IMR-90 (cell line): ENCODE results near the gene GPC6. TPM values are rescaled to one million over a fixed set of nuclear protein-coding genes. Genes with fewer than 3 reads are reported as not detected.
A peak's percentile ranks its signal among the peaks of the same experiment; 100 is the strongest.

Experiments used
- ATAC-seq: fragments of 200-7000 bp; cut with Tn5 transposase; 2 replicates; pipeline ENCODE4 v1.9.1; 2020; ENCODE audit warnings: low read depth, mild to moderate bottlenecking, moderate library complexity
- BruUV-seq: library from RNA; stranded (reverse); fragments of 400-500 nt; replicated peaks from 2 replicates; lab custom pipeline; 2021; lab: Mats Ljungman, UMichigan
- CTCF ChIA-PET: fragments of 300-600 bp; formaldehyde crosslinking; extraction: SDS; loops from one replicate; lab custom pipeline; 2021; ENCODE audit warnings: antibody characterized with exemption; lab: Yijun Ruan, JAX
- POLR2A ChIA-PET: fragments of 300-600 bp; sonication (Branson Sonifier 250); formaldehyde crosslinking; loops from one replicate; lab custom pipeline; 2022; ENCODE audit warnings: antibody characterized with exemption; ENCODE audit not compliant: unreplicated experiment; lab: Charles Lee
- DNase-seq: peaks from one replicate; pipeline ENCODE4 v3.0.0; 2013
- H2AFZ ChIP-seq: replicated peaks from 2 replicates; pipeline ENCODE3; 2013; ENCODE audit warnings: low read length, mild to moderate bottlenecking; ENCODE audit not compliant: poor library complexity
- H2AK5ac ChIP-seq: 2 replicates; pipeline ENCODE4 v1.6.1; 2013; ENCODE audit warnings: low read depth, low read length, inconsistent platforms
- H2AK9ac ChIP-seq: replicated peaks from 2 replicates; pipeline ENCODE3; 2013; ENCODE audit warnings: mild to moderate bottlenecking, low read depth, low read length, moderate library complexity; ENCODE audit not compliant: poor library complexity
- H2BK120ac ChIP-seq: 2 replicates; pipeline ENCODE4 v1.6.1; 2013; ENCODE audit warnings: low read depth, low read length, inconsistent platforms
- H2BK15ac ChIP-seq: 3 replicates; pipeline ENCODE4 v1.6.1; 2013; ENCODE audit warnings: low read depth, low read length, inconsistent platforms
- H2BK20ac ChIP-seq: 2 replicates; pipeline ENCODE4 v1.6.1; 2013; ENCODE audit warnings: low read depth, mild to moderate bottlenecking, inconsistent platforms, low read length, moderate library complexity
- H2BK5ac ChIP-seq: 2 replicates; pipeline ENCODE4 v1.6.1; 2013; ENCODE audit warnings: mild to moderate bottlenecking, low read depth, low read length, inconsistent platforms; ENCODE audit not compliant: poor library complexity, severe bottlenecking
- H3K14ac ChIP-seq: replicated peaks from 2 replicates; pipeline ENCODE4 v1.6.1; 2013; ENCODE audit warnings: low read depth, low read length, inconsistent platforms
- H3K18ac ChIP-seq: 2 replicates; pipeline ENCODE4 v1.6.1; 2013; ENCODE audit warnings: low read depth, low read length, control low read depth
- H3K23ac ChIP-seq: 2 replicates; pipeline ENCODE4 v1.6.1; 2013; ENCODE audit warnings: low read depth, low read length, inconsistent platforms
- H3K27ac ChIP-seq: 2 replicates; pipeline ENCODE4 v1.5.1; 2013; ENCODE audit warnings: mild to moderate bottlenecking, control low read depth, low read length; ENCODE audit not compliant: insufficient read depth
- H3K27me3 ChIP-seq: 2 replicates; pipeline ENCODE4 v1.6.1; 2013; ENCODE audit warnings: low read length; ENCODE audit not compliant: control insufficient read depth, insufficient read depth
- H3K36me3 ChIP-seq: 2 replicates; pipeline ENCODE4 v1.6.1; 2013; ENCODE audit warnings: low read length, mixed read lengths; ENCODE audit not compliant: control insufficient read depth, insufficient read depth
- H3K4ac ChIP-seq: 2 replicates; pipeline ENCODE4 v1.6.1; 2013; ENCODE audit warnings: low read depth, low read length, inconsistent platforms
- H3K4me1 ChIP-seq: 2 replicates; pipeline ENCODE4 v1.6.1; 2013; ENCODE audit warnings: low read length, mixed read lengths; ENCODE audit not compliant: control insufficient read depth, insufficient read depth
- H3K4me2 ChIP-seq: 2 replicates; pipeline ENCODE4 v1.6.1; 2013; ENCODE audit warnings: low read depth, mild to moderate bottlenecking, control low read depth, low read length, moderate library complexity
- H3K4me3 ChIP-seq: 2 replicates; pipeline ENCODE4 v1.5.1; 2013; ENCODE audit warnings: low read depth, mild to moderate bottlenecking, control low read depth, low read length, moderate library complexity; ENCODE audit not compliant: insufficient read depth
- H3K56ac ChIP-seq: 2 replicates; pipeline ENCODE4 v1.6.1; 2013; ENCODE audit warnings: low read length, inconsistent platforms; ENCODE audit not compliant: insufficient read depth; ENCODE audit errors: extremely low read depth
- H3K79me1 ChIP-seq, 2 experiments: 2 replicates each; pipeline ENCODE4 v1.6.1; 2013; ENCODE audit warnings: low read length in 2 of 2, inconsistent platforms in 1 of 2, low read depth in 1 of 2
- H3K9ac ChIP-seq: 2 replicates; pipeline ENCODE4 v1.6.1; 2013; ENCODE audit warnings: low read depth, low read length, control low read depth
- H3K9me1 ChIP-seq: 2 replicates; pipeline ENCODE4 v1.6.1; 2013; ENCODE audit warnings: low read length, inconsistent platforms; ENCODE audit not compliant: insufficient read depth
- H3K9me3 ChIP-seq: 2 replicates; pipeline ENCODE4 v1.6.1; 2013; ENCODE audit warnings: low read length; ENCODE audit not compliant: control insufficient read depth, insufficient read depth
- H4K20me1 ChIP-seq: 2 replicates; pipeline ENCODE4 v1.6.1; 2013; ENCODE audit warnings: low read length, inconsistent platforms; ENCODE audit not compliant: insufficient read depth
- H4K5ac ChIP-seq: 2 replicates; pipeline ENCODE4 v1.6.1; 2013; ENCODE audit warnings: mild to moderate bottlenecking, low read depth, low read length, control low read depth
- H4K8ac ChIP-seq, 2 experiments: 2 replicates each; pipeline ENCODE4 v1.6.1; 2013; ENCODE audit warnings: low read depth in 2 of 2, low read length in 2 of 2, control low read depth in 1 of 2, inconsistent platforms in 1 of 2
- H4K91ac ChIP-seq: 2 replicates; pipeline ENCODE4 v1.6.1; 2013; ENCODE audit warnings: low read depth, low read length, inconsistent platforms; ENCODE audit not compliant: insufficient read depth
- BHLHE40 ChIP-seq: fragments of 150-350 bp; IDR thresholded peaks from 2 replicates; pipeline ENCODE4 v1.6.1; 2016; ENCODE audit warnings: mild to moderate bottlenecking, low read depth, low read length
- MXI1 ChIP-seq: IDR thresholded peaks from 2 replicates; pipeline ENCODE4 v1.6.1; 2012; ENCODE audit warnings: low read depth, mild to moderate bottlenecking, low read length, moderate library complexity, borderline replicate concordance
- USF2 ChIP-seq: fragments of 150-350 bp; IDR thresholded peaks from 2 replicates; pipeline ENCODE4 v1.6.1; 2017; ENCODE audit warnings: mild to moderate bottlenecking, antibody characterized with exemption, low read length, low read depth
- WGBS, 2 experiments: methylation state at CpG; one replicate each; pipeline versions ENCODE4 v1.1.5 to v1.1.7; 2013; ENCODE audit warnings: missing lambda C conversion rate in 2 of 2; ENCODE audit not compliant: insufficient read length in 1 of 2; ENCODE audit errors: extremely low coverage in 2 of 2; 5-methylcytosine and 5-hydroxymethylcytosine counted together
- dilution Hi-C: fragments of 300-500 bp; cut with HindIII; formaldehyde crosslinking; loops from one replicate; pipeline ENCODE4 v1.14.3; 2018; ENCODE audit warnings: low sequenced_read_pairs; ENCODE audit not compliant: unreplicated experiment
- in situ Hi-C: fragments of 300-500 bp; cut with MboI; formaldehyde crosslinking; loops from 3 replicates; pipeline ENCODE4 v1.14.3; 2019; ENCODE audit warnings: low sequenced_read_pairs, inconsistent platforms, mixed read lengths
- intact Hi-C: fragments of 100-400 bp; cut with micrococcal nuclease; formaldehyde crosslinking; loops from 2 replicates; pipeline ENCODE4 v1.10.0; 2022
- polyA plus RNA-seq, 3 experiments: library from polyadenylated mRNA; depleted of rRNA; stranded (reverse); fragments of >200 nt; gene quantifications; 2 replicates each; pipeline ENCODE4 v1.2.3, GENCODE V29; 2012; ENCODE audit warnings: low replicate concordance in 1 of 3
- total RNA-seq: library from RNA; depleted of rRNA; stranded (reverse); fragments of >200 nt; gene quantifications from 2 replicates; pipeline ENCODE4 v1.2.3, GENCODE V29; 2012

GPC6 gene
- total and polyA plus RNA-seq, 2 of the 4 experiments (the other 2 are of a cell fraction), result 14.9 to 39.4 TPM

GRCh38 chr13:93243375-93244063, 16.9 kb downstream of the GPC6 start:
- H3K27me3 ChIP-seq, result no peaks in the 10 kb centered on the region
- H4K8ac ChIP-seq, result no peak overlapping the region
- no peaks in the 10 kb centered on the region for H4K20me1 ChIP-seq
- H4K91ac ChIP-seq, result no peak overlapping the region
- DNase-seq (no peak), ATAC-seq (no peak)
- peaks cover 8% of the 10 kb centered on the region for H3K4me1 ChIP-seq
- TF ChIP-seq BHLHE40, result peak; percentile 23; the same call in 1 of the 2 replicates
- TF ChIP-seq USF2, result no peak
- no peak for TF ChIP-seq MXI1
- H3K36me3 ChIP-seq, result no peaks in the 10 kb centered on the region
- no peak overlapping the region for H2BK5ac ChIP-seq
- peak overlapping the region; percentile 91 for H2AFZ ChIP-seq
- H3K18ac ChIP-seq, result no peak overlapping the region
- no peak overlapping the region for H3K23ac ChIP-seq
- CTCF ChIA-PET, result no interaction called here
- POLR2A ChIA-PET, result no interaction called here
- no peaks in the 10 kb centered on the region; the same call in 1 of the 2 replicates for H3K9me3 ChIP-seq
- WGBS, 2 experiments, result no CpG with 5 or more reads among the region's 7 CpGs
- H3K4ac ChIP-seq, result no peak overlapping the region; the same call in 1 of the 2 replicates
- H2AK5ac ChIP-seq, result no peak overlapping the region
- H3K56ac ChIP-seq, result no peak overlapping the region
- no peak overlapping the region for H2BK20ac ChIP-seq
- no peak overlapping the region for H3K9ac ChIP-seq
- H3K27ac ChIP-seq, result no peak overlapping the region
- H3K4me3 ChIP-seq, result no peak overlapping the region
- in situ Hi-C loops, result loop anchor here (25.0 kb wide), 2 partner anchors 1094 to 1369 kb away; partner anchors contain the start of gene GPR180
- no peak overlapping the region for H3K14ac ChIP-seq
- dilution Hi-C loops, result no loop called here
- no peak overlapping the region for H2AK9ac ChIP-seq
- no peak overlapping the region; the same call in 1 of the 2 replicates for H3K4me2 ChIP-seq
- H3K9me1 ChIP-seq, result 0 out of 2 replicates have a peak, but pooled peaks cover 3% of the 10 kb centered on the region
- H4K5ac ChIP-seq, result no peak overlapping the region
- no TSS peak for BruUV-seq
- peaks cover 23 to 25% of the 10 kb centered on the region in 2 experiments for H3K79me1 ChIP-seq
- H2BK120ac ChIP-seq, result no peak overlapping the region
- intact Hi-C loops, result loop anchor here (10.0 kb wide), 1 partner anchor 61 kb away; no protein-coding TSS in a partner anchor
- no peak overlapping the region for H2BK15ac ChIP-seq
